Measurements from ENCODE around the gene HLA-DRB5.

DNA sequence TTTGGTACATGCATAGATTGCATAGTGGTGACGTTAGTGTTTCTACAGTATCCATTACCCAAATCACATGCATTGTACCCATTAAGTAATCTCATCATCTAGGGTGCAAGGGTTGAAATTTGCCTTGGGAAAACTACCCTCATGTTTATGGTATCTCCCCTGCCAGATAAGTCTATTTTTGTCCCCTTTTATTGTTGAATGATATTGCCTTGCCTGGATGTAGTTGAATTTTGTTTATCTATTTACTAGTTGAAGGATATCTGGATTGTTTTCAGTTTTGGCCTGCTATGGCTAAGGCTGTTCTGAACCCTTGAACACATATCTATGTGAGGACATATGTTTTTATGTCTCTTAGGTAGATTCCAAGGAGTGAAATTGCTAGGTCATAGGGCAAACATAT is 46.2 kb upstream of the HLA-DRB5 start:
- TF ChIP-seq, protein P1, sequence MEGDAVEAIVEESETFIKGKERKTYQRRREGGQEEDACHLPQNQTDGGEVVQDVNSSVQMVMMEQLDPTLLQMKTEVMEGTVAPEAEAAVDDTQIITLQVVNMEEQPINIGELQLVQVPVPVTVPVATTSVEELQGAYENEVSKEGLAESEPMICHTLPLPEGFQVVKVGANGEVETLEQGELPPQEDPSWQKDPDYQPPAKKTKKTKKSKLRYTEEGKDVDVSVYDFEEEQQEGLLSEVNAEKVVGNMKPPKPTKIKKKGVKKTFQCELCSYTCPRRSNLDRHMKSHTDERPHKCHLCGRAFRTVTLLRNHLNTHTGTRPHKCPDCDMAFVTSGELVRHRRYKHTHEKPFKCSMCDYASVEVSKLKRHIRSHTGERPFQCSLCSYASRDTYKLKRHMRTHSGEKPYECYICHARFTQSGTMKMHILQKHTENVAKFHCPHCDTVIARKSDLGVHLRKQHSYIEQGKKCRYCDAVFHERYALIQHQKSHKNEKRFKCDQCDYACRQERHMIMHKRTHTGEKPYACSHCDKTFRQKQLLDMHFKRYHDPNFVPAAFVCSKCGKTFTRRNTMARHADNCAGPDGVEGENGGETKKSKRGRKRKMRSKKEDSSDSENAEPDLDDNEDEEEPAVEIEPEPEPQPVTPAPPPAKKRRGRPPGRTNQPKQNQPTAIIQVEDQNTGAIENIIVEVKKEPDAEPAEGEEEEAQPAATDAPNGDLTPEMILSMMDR (IDR thresholded peaks at IDR 0.05), result no peak
- no peak for TF ChIP-seq POLR2A (IDR thresholded peaks at IDR 0.05)

All from testis (tissue), 2 donors.